Hepatocyte (in vitro differentiated cells): ENCODE results near the gene CDK18. TPM values are rescaled to one million over a fixed set of nuclear protein-coding genes. Genes with fewer than 3 reads are reported as not detected.

Source experiments
- DNase-seq: peaks from one replicate; pipeline ENCODE4 v3.0.0-alpha.2; 2016; ENCODE audit warnings: low spot score
- H2AFZ ChIP-seq: fragments of 200-600 bp; sonication (generic); 2 replicates; pipeline ENCODE4 v1.6.0; 2016; ENCODE audit warnings: antibody characterized with exemption, mild to moderate bottlenecking
- H3K27ac ChIP-seq: fragments of 200-600 bp; sonication (generic); 2 replicates; pipeline ENCODE4 v1.5.1; 2016; ENCODE audit warnings: mild to moderate bottlenecking
- H3K27me3 ChIP-seq: fragments of 200-600 bp; sonication (generic); 2 replicates; pipeline ENCODE4 v1.6.1; 2016
- H3K36me3 ChIP-seq: fragments of 200-600 bp; sonication (generic); replicated peaks from 2 replicates; pipeline ENCODE4 v1.5.1; 2016; ENCODE audit warnings: low read depth; ENCODE audit not compliant: insufficient read depth
- H3K4me1 ChIP-seq: fragments of 200-600 bp; sonication (generic); 2 replicates; pipeline ENCODE4 v1.5.1; 2016; ENCODE audit warnings: mild to moderate bottlenecking, moderate library complexity; ENCODE audit not compliant: insufficient read depth
- H3K4me2 ChIP-seq: fragments of 200-600 bp; sonication (generic); 2 replicates; pipeline ENCODE4 v1.6.0; 2016
- H3K4me3 ChIP-seq: fragments of 200-600 bp; sonication (generic); 2 replicates; pipeline ENCODE4 v1.5.1; 2016; ENCODE audit warnings: mild to moderate bottlenecking
- H3K79me2 ChIP-seq: fragments of 200-600 bp; sonication (generic); 2 replicates; pipeline ENCODE4 v1.6.0; 2017; ENCODE audit warnings: mild to moderate bottlenecking
- H3K9me2 ChIP-seq: fragments of 200-600 bp; sonication (generic); replicated peaks from 2 replicates; pipeline ENCODE4 v1.6.0; 2017; ENCODE audit warnings: mild to moderate bottlenecking; ENCODE audit not compliant: insufficient read depth
- H3K9me3 ChIP-seq: fragments of 200-600 bp; sonication (generic); 2 replicates; pipeline ENCODE4 v1.5.1; 2016; ENCODE audit warnings: low read depth, mild to moderate bottlenecking
- H4K20me1 ChIP-seq: fragments of 200-600 bp; sonication (generic); 2 replicates; pipeline ENCODE4 v1.6.0; 2016; ENCODE audit warnings: mild to moderate bottlenecking; ENCODE audit not compliant: insufficient read depth, poor library complexity, severe bottlenecking
- EZH2 ChIP-seq: fragments of 200-600 bp; sonication (generic); IDR thresholded peaks from 2 replicates; pipeline ENCODE4 v1.6.1; 2016; ENCODE audit warnings: antibody characterized with exemption, mild to moderate bottlenecking, borderline replicate concordance
- EZH2phosphoT487 ChIP-seq: fragments of 200-600 bp; sonication (generic); IDR thresholded peaks from one replicate; pipeline ENCODE4 v1.6.1; 2018; ENCODE audit warnings: antibody characterized with exemption, mild to moderate bottlenecking, low read depth, moderate library complexity; ENCODE audit not compliant: unreplicated experiment, severe bottlenecking
- WGBS: methylation state at CpG from one replicate; pipeline ENCODE4 v1.1.6; 2016; ENCODE audit warnings: low lambda C conversion rate; ENCODE audit errors: missing lambda C conversion rate; 5-methylcytosine and 5-hydroxymethylcytosine counted together
- polyA plus RNA-seq: library from polyadenylated mRNA; unstranded; fragments of >200 nt; fragmentation: Nextera tagmentation; extraction: Ambion mirVana; gene quantifications from 2 replicates; pipeline ENCODE4 v1.2.1, GENCODE V29; 2016
- total RNA-seq: library from RNA; depleted of rRNA; stranded (reverse); fragments of >200 nt; gene quantifications from 2 replicates; pipeline ENCODE4 v1.2.3, GENCODE V29; 2014
- TF ChIP-seq, protein P1 (sequence below): fragments of 200-600 bp; sonication (generic); IDR thresholded peaks from 2 replicates; pipeline ENCODE4 v1.5.1; 2016; ENCODE audit warnings: antibody characterized with exemption, mild to moderate bottlenecking; ENCODE audit not compliant: poor library complexity

Gene CDK18
- total and polyA plus RNA-seq, 2 experiments from 2014 or later, result 8.0 to 16.7 TPM

DNA sequence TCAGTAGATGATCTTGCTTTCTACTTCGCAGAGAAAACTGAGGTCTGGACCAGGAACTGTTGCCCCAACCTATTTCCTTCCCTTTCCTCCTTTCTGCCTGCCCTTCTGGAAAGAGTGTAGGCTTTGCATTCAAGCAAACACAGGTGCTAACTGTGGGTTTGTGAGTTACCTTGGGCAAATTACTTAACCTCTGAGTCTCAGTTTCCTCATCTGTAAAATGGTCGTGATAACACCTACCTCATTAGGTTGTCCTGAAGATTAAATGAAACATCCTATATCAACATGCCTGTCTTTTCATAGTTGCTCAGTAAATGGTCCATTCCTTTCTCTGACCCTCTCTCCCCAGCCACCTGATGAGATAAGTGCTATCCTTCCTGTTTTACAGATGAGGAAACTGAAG, 39.1 kb upstream of the CDK18 start:
- Histone ChIP-seq H3K27ac (no peak overlapping the region), H2AFZ (no peak overlapping the region), H3K4me1 (no peaks in the 10 kb centered on the region), H3K4me2 (no peak overlapping the region), H3K4me3 (no peak overlapping the region), H4K20me1 (no peaks in the 10 kb centered on the region), H3K27me3 (peaks cover 38% of the 10 kb centered on the region), H3K9me3 (no peaks in the 10 kb centered on the region), H3K79me2 (no peaks in the 10 kb centered on the region), H3K36me3 (no peaks in the 10 kb centered on the region), H3K9me2 (no peaks in the 10 kb centered on the region)
- no peak for DNase-seq
- TF ChIP-seq EZH2phosphoT487, result no peak
- TF ChIP-seq EZH2, result no peak
- TF ChIP-seq, protein P1, sequence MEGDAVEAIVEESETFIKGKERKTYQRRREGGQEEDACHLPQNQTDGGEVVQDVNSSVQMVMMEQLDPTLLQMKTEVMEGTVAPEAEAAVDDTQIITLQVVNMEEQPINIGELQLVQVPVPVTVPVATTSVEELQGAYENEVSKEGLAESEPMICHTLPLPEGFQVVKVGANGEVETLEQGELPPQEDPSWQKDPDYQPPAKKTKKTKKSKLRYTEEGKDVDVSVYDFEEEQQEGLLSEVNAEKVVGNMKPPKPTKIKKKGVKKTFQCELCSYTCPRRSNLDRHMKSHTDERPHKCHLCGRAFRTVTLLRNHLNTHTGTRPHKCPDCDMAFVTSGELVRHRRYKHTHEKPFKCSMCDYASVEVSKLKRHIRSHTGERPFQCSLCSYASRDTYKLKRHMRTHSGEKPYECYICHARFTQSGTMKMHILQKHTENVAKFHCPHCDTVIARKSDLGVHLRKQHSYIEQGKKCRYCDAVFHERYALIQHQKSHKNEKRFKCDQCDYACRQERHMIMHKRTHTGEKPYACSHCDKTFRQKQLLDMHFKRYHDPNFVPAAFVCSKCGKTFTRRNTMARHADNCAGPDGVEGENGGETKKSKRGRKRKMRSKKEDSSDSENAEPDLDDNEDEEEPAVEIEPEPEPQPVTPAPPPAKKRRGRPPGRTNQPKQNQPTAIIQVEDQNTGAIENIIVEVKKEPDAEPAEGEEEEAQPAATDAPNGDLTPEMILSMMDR, result no peak
- 47% methylated on average over 2 of the region's 2 CpGs for WGBS

DNA sequence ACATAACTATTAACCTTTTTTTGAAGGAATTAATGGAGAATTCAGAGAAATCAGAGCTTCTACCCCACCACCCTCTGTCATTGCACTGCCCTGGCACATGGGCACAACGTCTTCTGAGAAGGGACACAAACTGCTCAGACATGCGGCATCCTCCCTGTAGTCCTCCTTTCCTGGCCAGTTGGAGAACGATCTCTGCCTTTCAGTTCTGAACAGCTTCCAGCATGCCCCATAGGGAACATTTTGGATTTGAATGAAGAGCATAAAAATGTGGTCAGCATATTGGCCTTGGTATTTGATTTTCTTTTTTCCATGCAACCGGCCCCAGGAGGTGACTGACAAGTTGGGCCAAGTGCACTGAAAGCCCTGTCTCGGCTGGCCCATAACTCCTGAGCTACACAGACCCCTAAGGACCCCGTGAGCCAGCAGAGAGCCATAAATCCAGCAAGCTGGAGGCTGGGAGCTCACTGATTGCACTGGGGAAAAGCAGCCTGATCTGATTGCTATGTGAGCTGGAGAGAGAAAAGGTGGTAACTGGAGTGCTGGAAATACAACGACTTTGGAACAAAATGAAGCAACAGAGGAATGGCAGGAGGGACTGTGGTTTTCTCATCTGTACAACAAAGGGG, 37.8 kb upstream of the CDK18 start:
- no peak overlapping the region for H3K4me2 ChIP-seq
- H3K36me3 ChIP-seq, result no peaks in the 10 kb centered on the region
- H3K27ac ChIP-seq, result no peak overlapping the region
- no peak overlapping the region for H3K4me3 ChIP-seq
- TF ChIP-seq EZH2 (no peak), EZH2phosphoT487 (no peak)
- TF ChIP-seq, protein P1, result no peak
- peaks cover 29% of the 10 kb centered on the region for H3K27me3 ChIP-seq
- no peaks in the 10 kb centered on the region for H3K4me1 ChIP-seq
- DNase-seq, result no peak
- no peaks in the 10 kb centered on the region for H4K20me1 ChIP-seq
- no peaks in the 10 kb centered on the region for H3K9me3 ChIP-seq
- no peaks in the 10 kb centered on the region for H3K79me2 ChIP-seq
- H2AFZ ChIP-seq, result no peak overlapping the region
- 71% methylated on average over 7 of the region's 7 CpGs for WGBS
- no peaks in the 10 kb centered on the region for H3K9me2 ChIP-seq

GRCh38 chr1:205470131-205470530, 34.3 kb upstream of the CDK18 start:
- no peak for DNase-seq
- Histone ChIP-seq H3K27me3 (peaks cover 26% of the 10 kb centered on the region), H3K9me2 (no peaks in the 10 kb centered on the region), H3K4me3 (no peak overlapping the region), H4K20me1 (no peaks in the 10 kb centered on the region), H3K9me3 (no peaks in the 10 kb centered on the region), H3K4me1 (no peaks in the 10 kb centered on the region), H3K27ac (no peak overlapping the region), H3K4me2 (no peak overlapping the region), H2AFZ (no peak overlapping the region), H3K79me2 (no peaks in the 10 kb centered on the region), H3K36me3 (no peaks in the 10 kb centered on the region)
- TF ChIP-seq EZH2, result no peak
- 82% methylated on average over 6 of the region's 6 CpGs for WGBS

DNA sequence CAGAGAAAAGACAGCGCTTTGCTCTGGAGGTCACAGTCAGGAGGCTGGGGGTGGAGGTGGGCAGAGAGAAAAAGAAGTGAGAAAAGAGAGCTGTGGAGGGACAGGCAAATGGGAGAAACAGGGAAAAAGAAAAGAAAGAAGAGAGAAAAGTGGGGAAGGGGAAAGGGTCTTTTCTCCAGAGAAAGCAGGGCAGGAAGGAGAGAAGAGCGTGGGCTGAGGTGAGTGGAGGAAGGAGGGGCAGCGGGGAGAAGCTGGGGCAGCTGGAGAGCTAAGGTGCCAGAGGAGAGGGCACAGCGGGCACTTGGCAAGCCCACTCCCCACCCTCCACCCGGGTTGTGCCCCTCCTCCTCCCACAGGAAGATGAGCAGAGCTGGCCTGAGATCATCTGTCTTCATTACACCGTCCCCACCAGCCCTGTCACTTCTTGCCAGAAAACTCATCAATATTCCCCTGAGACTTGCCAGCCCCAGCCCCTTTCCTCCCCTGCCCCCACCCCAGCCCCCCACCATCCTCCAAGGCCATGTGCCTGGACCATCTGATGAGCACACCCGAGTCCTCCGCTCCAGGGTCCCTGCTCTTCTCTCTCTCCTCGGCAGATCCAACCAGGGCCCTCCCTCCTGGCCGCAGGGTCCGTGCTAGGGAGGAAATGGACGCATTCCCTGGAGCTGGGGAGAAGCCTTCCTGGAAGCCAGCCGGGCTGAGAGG, 31.6 kb upstream of the CDK18 start:
- Histone ChIP-seq H3K79me2 (no peaks in the 10 kb centered on the region), H3K27me3 (peaks cover 20% of the 10 kb centered on the region), H3K9me3 (no peaks in the 10 kb centered on the region), H3K36me3 (no peaks in the 10 kb centered on the region), H3K9me2 (no peaks in the 10 kb centered on the region), H3K4me3 (no peak overlapping the region), H3K27ac (no peak overlapping the region), H3K4me1 (no peaks in the 10 kb centered on the region), H2AFZ (no peak overlapping the region), H3K4me2 (no peak overlapping the region), H4K20me1 (no peaks in the 10 kb centered on the region)
- WGBS, result 40% methylated on average over 11 of the region's 13 CpGs
- TF ChIP-seq, protein P1, result no peak
- no peak for TF ChIP-seq EZH2
- no peak for DNase-seq
